GM19023 (cell line): ENCODE data around the gene FOXA2.
"Not testable (repeated sequence)": the region's sequence is repeated elsewhere in the genome, so short reads cannot be mapped to it uniquely, and the experiment has no call there.

Source experiments
- ATAC-seq: cut with Tn5 transposase; IDR thresholded peaks from one replicate; pipeline ENCODE4 v1.9.1; 2021; ENCODE audit warnings: mild to moderate bottlenecking, moderate library complexity; ENCODE audit not compliant: unreplicated experiment

Gene FOXA2

GRCh38 chr20:22569353-22569752, 15.0 kb downstream of the FOXA2 start:
- no peak for ATAC-seq

GRCh38 chr20:22568872-22569344, 15.5 kb downstream of the FOXA2 start:
- ATAC-seq, result no peak

GRCh38 chr20:22567944-22568871, 16.2 kb downstream of the FOXA2 start:
- ATAC-seq, result no peak

GRCh38 chr20:22566876-22567658, 17.3 kb downstream of the FOXA2 start:
- ATAC-seq, result no peak

- ATAC-seq, result no peak
Observed at GRCh38 chr20:22563062-22563965, 21.1 kb downstream of the FOXA2 start.

GRCh38 chr20:22562620-22563019, 21.8 kb downstream of the FOXA2 start:
- no peak for ATAC-seq

- ATAC-seq, result no peak
Observed at GRCh38 chr20:22561965-22562577, 22.3 kb downstream of the FOXA2 start.

- ATAC-seq, result no peak
Observed at GRCh38 chr20:22560817-22561216, 23.6 kb downstream of the FOXA2 start.

GRCh38 chr20:22559711-22560318, 24.6 kb downstream of the FOXA2 start:
- no peak for ATAC-seq

- ATAC-seq, result no peak
Observed at GRCh38 chr20:22557403-22558276, 26.7 kb downstream of the FOXA2 start.

- no peak for ATAC-seq
Observed at GRCh38 chr20:22556565-22557056, 27.8 kb downstream of the FOXA2 start.

GRCh38 chr20:22555791-22556564, 28.4 kb downstream of the FOXA2 start:
- ATAC-seq, result no peak

- no peak for ATAC-seq
Observed at GRCh38 chr20:22554391-22554790, 30.0 kb downstream of the FOXA2 start.

GRCh38 chr20:22550514-22550913, 33.9 kb downstream of the FOXA2 start:
- ATAC-seq, result not testable (repeated sequence)

- ATAC-seq, result no peak
Observed at GRCh38 chr20:22548040-22548439, 36.3 kb downstream of the FOXA2 start.

- ATAC-seq, result no peak
Observed at GRCh38 chr20:22546344-22546743, 38.0 kb downstream of the FOXA2 start.

- no peak for ATAC-seq
Observed at GRCh38 chr20:22545045-22545444, 39.3 kb downstream of the FOXA2 start.

- no peak for ATAC-seq
Observed at GRCh38 chr20:22544462-22544861, 39.9 kb downstream of the FOXA2 start.
